ENCODE data around the gene SALL4. TPM values are rescaled to one million over a fixed set of nuclear protein-coding genes. Genes with fewer than 3 reads are reported as not detected.
"Not testable (repeated sequence)": the region's sequence is repeated elsewhere in the genome, so short reads cannot be mapped to it uniquely, and the experiment has no call there.

SALL4 gene
- polyA plus RNA-seq (ENCODE audit: insufficient read length) = 16.3 TPM
- long read RNA-seq, donor 1, partial matches to known transcripts = 0 of 3 reads
- long read RNA-seq, donor 1, other reads (novel, unspliced or antisense) = 0 of 3 reads
- long read RNA-seq, donor 2 = 0 reads
- long read RNA-seq, donor 3 = 0 reads
- long read RNA-seq, donor 4 = 0 reads
- long read RNA-seq, donor 5, partial matches to known transcripts = 0 of 1 reads
- long read RNA-seq, donor 5, other reads (novel, unspliced or antisense) = 0 of 1 reads
- long read RNA-seq, donor 6 = 0 reads
- long read RNA-seq, donor 7, partial matches to known transcripts = 0 of 1 reads
- long read RNA-seq, donor 7, other reads (novel, unspliced or antisense) = 0 of 1 reads
- long read RNA-seq, donor 8 = 0 reads

DNA sequence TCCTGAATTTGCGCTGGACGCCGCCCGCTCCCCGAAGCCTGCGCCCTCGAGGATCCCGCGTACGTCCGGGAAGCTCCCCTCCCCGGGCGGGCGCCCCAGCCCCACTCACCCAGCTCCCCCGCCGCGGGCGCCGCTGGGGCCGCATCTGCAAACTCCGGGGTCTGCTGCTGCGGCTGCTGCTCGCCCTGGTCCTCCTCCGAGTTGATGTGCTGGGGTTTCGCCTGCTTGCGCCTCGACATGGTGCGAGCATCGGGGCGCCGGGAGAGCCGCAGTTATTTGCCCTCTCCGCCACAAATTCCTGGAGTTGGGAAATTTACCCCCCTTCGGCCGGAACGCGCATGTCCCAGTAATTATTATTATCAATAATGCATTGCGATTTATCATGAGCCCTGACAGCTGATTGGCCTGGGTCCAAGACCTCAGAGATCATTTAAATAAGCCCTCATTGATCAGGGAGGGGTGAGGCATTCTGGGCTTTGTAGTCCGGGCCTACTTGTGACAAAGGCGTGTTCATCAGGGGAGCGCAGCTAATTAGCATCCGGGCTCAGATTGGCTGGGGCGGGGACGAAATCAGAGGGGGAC is at the start of gene SALL4:
SALL4 (minus strand) TSS at position 352 of the 582 bp plus-strand sequence; CDS start at position 239, 113 bp downstream.
- no peak for DNase-seq

DNA sequence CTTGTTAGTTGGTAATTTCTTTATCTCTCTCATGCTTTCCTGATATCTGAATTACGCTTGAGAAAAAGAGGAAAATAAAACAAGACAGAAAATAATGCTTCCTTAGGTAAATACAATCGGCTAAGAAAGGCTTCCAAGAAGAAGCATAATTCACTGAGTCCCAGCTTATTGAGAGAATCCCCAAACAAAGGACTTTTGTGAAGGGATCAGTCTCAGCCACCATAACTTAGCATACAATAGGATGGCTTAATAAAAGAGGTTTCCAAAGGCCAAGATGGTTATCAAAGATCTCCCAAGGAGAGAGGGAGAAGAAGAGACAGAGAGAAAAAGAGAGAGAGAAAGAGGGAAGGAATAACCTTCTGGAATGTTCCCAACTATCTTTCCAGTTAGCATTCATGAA is 46.0 kb upstream of the SALL4 start:
- DNase-seq = no peak

DNA sequence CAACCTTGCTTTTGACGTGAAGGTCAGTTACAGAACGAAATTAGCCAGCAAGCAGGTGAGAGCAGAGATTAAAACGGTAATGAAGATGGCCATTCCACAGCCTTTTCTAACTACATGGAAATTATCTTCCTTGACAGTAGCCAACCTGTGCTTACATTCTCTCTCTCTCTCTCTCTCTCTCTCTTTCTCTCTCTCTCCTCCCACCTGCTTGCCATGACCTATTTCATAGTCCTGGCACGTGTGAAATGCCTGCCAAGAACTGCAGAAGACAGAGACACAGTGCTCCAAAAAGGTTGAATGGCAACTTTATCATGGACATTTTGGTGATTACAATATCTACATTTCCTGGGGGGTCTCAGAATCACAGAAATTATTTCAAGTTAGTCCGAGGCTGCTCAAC is 38.5 kb upstream of the SALL4 start:
- DNase-seq = no peak

DNA sequence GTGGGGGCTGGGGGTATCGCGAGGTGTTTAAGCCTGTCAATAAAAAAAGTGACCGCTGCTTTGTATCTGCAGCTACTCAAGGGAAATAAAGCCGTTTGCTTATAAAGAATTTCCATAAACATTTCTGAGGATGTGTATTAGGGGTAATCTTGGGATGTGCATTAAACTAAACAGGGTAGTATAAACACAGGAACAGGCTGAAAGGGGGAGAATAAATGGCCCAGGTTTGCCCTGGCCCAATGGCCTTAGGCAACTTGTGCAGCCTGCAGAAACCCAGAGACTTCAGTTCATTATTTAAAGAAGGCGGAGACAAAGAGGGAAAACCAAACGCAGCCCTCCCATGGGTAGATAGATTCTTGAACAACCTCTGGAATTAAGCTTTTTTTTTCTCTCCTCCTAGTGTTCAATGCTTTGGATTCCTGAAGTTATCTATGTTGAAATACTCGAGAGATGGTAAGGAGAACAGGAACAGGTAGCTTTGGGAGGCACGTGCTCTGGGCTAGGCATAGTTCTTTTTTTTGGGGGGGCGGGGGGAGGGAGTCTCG is 35.6 kb upstream of the SALL4 start:
- no peak for DNase-seq

DNA sequence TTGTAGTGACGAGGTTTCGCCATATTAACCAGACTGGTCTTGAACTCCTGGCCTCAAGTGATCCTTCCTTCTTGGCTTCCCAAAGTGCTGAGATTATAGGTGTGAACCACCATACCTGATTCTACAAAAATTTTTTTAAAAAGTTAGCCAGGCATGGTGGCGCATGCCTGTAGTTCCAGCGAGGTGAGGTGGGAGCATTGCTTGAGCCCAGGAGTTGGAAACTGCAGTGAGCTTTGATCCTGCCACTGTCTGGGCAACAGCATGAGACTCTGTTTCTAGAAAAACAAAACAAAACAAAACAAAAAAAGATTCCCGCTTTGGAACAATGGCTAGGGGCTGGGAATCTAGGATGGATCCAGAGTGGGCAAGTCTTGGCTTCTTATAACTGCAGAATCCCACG is 35.1 kb upstream of the SALL4 start:
- DNase-seq = no peak

DNA sequence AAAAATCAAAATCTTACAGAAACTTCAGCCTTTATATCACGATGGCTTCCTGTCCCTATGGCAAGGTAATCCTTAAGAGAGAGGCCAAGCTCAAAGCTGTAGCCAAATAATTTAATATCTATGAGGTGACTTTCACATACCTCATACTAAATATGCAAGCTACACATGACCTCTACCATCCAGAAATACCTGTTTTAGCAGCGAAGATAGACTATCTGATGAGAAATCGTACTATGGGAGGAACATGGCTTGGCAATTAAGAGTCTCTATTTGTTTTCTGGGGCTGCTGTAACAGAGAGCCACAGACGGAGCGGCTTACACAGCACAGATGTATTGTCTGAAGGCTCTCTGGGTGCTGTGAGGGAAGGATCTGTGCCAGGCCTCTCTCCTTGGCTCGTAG is 31.0 kb upstream of the SALL4 start:
- DNase-seq = no peak

DNA sequence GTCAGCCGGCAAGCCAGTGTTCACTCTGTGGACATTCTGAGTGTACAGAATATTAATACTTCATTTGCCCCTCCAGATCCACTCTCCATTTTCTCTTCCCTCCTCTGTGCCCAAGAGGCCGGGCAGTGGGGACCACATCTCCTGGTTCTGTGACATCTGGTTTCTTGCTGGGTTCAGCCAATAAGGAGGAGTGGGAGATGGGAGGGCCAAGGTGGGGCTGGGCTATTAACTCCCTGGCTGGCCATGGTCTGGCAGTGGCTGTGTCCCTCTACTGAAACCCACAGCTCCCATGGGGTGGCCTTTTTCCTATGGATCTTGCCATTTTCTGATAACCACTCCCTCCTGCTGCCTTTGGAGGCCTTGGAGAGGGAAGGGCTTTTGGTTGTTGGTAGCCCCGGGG is 30.0 kb upstream of the SALL4 start:
- DNase-seq = no peak

DNA sequence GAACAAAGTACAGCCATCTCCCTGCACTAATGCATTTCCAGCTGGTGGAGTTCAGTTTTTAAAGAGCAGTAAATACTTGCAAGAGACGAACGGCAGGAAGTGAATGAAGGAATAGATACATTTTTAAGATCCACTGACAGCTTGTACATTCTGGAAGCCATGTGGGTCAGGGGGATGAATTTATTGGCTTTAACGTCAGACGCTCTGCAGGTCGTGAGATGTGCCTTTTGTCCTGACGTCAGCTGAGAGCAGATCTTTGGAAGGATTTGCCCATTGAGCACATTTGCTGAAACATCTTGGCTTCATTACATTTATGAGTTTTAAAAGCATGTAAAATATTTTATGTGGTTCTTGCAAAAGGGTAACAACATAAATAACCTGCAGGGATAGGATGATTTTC is 29.5 kb upstream of the SALL4 start:
- peak; percentile 29 for DNase-seq

DNA sequence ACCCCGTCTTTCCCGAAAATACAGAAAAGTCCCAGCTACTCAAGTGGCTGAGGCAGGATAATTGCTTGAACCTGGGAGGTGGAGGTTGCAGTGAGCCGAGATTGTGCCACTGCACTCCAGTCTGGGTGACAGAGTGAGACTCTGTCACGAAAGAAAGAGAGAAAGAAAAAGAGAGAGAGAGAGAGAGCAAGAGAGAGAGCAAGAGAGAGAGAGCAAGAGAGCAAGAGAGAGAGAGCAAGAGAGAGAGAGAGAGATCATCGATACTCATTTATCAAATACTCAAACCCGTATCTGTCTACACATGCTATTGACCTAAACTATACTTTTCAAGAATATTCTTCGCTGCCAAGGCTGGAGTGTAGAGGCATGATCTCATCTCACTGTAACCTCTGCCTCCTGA is 28.2 kb upstream of the SALL4 start:
- no peak for DNase-seq

DNA sequence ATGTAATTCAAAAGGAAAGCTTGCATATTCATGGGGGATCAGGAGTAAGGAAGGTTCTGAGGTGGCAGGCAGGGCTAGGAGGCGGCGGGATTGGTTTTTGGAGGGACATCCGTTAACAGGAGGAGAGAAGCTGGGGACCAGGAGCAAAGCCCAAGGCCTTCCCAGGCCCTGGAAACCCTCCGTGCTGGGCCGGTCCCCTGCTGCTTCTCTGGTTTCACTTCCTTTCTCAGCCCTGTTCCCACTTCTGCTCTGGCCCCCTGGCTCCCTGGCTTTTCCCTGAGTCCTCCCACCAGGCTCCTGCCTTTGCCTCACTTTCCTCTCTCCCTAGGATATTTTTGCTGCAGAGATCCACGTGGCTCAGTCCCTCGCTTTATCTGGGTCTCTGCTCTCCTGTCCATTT is 26.4 kb upstream of the SALL4 start:
- no peak for DNase-seq

DNA sequence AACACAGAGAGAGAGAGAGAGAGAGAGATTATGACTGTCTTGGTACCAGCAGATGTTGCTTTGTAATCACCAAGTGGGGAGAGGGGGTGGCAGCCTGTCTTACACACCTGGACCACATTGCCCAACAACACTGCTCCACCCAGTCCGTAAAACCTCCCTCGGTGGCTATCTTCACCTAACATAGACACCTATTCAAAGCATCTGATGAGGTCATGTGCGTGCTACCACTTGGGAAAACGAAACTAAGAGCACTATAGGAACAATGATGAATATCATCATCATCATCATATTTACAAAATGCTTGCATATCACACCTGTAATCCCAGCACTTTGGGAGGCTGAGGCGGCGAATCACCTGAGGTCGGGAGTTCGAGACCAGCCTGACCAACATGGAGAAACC is 24.1 kb upstream of the SALL4 start:
- DNase-seq = no peak

DNA sequence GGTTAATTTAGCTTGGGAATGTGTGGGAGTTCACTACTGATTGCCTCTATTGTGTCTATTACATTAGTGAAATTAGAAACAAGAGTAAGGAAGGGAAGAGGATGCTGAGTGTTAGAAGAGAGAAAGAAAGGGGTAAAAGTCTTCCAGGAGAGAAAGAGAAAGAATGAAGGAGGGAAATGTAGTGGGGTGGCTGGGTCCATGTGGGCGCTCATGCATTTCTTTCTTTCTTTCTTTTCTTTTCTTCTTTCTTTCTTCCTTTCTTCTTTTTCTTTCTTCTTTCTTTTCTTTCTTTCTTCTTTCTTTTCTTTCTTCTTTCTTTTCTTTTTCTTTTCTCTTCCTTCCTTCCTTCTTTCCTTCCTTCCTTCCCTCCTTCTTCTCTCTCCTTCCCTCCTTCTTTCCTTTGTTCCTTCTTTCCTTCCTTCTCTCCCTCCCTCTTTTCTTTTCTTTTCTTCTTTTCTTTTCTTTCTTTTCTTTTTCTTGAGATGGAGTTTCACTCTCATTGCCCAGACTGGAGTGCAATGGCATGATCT is 16.2 kb upstream of the SALL4 start:
- no peak for DNase-seq

DNA sequence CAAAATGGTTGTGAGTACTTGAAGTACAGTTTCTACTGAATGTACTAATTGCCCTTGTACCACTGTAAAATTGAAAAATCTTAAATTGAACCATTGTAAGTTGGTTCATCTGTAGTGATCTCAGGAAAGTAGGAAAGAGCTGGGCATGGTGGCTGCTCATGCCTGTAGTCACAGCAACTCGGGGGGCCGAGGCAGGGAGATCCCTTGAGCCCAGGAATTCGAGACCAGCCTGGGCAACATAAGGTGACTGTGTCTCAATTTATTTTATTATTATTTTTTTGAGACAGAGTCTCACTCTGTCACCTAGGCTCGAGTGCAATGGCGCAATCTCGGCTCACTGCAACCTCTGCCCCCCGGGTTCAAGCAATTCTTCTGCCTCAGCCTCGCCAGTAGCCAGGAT is 14.5 kb upstream of the SALL4 start:
- DNase-seq = not testable (repeated sequence)

DNA sequence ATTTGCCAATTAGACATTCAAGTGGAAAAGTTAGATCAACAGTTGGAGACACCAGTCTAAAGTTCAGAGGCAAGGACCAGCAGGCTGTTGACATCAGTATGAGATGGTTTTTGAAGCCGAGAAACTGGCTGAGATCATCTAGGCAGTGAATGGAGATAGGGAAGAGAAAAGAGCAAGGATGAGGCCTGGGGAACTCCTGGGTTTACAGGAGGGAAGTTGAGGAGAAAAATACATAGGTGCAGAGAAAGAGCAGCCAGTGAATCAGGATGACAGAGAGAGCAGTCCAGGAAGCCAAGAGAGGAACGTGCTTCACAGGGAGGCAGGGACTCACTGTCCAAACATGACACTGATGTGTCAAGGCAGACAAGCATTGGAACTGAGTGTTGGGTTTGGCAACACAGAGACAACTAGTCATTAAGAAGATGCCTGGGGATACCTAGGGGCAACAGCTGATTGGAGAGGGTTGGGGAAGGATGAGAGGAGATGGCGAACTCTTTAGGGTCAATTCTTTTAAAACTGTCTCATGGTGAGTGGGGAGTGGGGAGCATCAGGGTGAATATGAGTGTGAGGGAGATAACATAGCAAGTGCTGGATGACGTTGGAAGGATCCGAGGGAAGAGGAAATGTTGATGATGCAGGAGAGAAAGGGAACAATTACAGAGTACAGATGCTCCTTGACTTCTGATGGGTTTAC is 13.2 kb upstream of the SALL4 start:
- DNase-seq = no peak

DNA sequence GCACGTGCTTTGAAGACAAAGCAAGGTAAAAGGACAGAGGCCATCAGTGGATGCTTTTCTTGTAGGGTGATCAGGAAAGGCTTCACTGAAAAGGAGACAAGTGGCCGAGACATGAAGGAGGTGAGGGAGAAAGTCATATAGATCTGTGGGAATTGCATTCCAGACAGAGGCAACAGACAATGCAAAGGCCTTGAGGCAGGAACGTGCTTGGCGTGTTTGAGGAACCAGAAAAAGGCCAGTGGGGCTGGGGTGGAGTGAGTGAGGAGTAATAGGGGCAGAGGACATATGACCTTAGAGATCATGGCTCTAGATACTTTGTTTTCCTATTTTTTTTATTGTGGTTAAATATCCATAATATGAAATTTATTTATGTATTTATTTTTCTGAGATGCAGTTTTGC is 10.5 kb upstream of the SALL4 start:
- no peak for DNase-seq

DNA sequence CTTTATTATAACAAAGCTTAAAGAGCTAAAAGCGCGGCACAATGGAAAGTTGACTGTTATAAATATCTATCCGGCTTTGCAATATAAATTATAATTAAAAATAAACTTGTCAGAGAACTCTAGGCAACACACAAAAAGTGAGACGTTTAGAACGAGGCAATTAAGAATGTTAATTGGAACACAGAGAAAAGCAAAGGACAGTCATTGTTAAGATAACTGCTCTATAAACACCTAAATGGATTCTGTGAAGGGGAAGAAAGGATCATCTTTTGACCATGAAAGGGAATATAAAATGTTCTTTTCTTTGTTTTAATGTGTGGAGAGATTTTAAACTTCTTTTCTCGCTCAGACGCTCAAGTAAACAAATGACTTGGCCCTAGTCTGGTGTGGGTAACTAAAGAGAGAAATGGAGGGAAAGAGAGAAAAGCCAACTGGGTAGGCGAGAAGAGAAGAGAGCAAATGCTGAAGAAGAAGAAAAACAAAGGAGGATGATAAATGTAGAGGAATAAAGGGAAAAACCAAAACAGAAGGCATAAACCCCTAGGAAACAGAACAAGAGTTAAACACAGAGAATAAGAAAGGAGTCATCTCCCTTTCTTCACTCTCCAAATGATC is 9.3 kb upstream of the SALL4 start:
- no peak for DNase-seq

DNA sequence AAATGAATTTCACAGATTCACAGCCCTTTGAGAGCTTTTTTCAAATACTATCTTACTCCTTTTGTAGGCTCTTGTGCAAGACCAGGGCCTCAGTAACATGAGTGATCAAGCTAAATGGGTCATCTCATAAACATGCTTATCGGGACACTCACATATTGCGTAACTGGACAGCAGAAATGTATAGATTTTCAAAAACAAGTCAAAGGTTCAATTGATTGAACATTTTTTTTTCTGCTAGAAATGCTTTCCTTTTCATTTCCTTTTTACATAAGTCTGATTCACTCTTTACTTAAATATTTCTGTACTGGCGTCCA is 8.7 kb upstream of the SALL4 start:
- no peak for DNase-seq

DNA sequence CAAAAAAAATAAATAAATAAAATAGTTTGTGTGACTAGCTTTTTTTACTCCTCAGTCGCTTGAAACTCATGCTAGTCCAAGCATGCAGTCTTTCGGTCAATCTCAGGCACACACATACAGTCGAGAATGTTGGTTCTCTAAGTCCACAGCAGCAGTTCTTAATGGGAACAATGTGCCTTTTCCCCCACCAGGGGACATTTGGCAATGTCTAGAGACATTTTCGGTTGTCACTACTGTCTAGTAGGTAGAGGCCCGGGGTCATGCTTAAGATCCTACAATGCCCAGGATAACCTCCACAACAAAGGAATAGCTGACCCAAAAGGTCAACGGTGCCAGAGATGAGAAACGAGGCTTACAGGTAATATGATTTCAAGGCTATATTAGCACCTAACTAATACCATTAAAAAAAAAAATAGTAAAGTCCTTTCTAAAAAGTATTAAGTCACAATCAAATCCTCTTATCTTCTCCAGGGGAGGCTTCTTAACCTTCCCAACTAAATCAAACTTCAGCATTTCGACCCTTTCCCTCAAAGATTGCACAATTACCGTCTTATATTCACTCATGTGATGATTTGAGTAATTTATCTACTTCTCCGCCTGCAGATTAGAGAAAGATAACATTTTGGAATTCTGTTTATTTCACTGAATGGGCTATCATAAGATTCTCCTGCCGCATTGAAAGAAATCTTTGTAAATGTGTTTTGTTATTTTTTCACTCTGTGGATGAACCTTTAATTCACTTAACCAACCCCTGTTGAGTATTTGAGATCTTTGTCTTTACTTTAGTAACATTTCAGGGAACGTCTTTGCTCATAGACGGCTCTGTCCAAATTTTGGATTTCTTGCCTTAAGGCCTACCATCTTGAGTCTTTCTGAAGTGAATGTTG is 8.1 kb upstream of the SALL4 start:
- no peak for DNase-seq

DNA sequence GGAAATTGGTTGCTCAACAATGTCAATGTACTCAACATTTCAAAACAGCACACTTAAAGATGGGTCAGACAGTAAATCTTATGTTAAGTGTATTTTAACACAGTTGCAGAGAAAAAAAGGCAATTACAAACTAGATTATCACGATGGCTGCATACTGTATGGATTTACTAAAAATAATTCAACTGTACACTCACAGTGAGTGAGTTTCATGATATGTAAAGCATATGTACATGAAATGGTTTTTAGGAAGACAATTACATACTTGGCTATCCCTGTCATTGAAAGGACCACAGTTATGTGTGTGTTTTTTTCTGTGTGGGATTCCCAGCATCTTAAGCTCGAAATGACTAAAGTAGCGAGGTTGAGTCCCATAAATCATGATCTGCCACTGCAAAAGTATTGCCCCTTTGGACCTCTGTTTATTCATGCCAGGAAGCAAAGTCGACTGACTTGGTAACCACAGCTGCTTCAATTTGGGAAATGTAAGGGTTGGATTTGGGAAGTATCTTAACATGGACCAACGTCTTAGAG is 5.5 kb upstream of the SALL4 start:
- no peak for DNase-seq

DNA sequence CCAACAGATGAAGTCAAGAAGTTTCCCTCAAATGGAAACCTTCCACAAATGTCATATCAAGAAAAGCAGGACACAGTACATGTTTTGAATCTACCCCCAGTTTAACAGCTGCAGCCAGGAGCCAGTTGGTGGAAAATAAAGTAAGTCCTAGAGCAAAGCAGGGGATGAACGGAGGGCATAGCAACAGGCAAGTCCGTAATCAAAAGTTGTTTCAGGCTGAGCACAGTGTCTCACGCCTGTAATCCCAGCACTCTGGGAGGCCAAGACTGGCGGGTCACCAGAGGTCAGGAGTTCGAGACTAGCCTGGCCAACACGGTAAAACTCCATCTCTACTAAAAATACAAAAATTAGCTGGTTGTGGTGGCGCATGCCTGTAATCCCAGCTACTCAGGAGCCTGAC is 2.4 kb upstream of the SALL4 start:
- no peak for DNase-seq

DNA sequence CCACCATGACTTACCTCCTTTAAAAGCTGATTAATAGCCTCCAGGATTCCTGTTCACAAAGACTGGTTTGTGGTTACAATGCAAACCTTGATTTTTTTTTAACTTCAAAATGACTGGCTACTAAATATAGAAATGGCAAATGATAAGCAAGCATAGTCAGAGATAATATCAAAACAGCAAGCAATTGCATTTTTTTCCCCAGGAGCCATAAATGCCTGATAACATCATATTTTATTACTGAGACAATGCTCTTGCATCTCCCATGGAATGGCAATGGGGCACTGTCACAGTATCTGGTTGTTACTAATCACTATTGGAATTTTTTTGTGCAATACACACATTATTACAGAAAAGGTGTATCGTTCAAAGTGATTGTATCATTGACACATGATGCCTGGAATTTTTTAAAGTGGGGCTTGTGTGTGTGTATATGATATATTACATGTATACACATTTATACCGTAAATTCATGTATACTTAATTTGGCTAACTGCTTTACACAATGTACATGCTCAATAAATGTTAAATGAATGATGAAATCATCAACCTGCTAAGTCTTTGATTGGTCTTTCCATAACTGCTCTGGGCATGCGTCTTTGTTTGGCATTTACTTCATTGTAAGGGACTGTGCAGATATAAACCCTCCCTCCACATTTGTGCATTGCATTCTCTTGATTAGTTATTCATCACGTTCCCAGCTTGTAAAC is 980 bp upstream of the SALL4 start:
- no peak for DNase-seq
